Astrocyte of the spinal cord (primary cell): Measurements from ENCODE around the gene PNPLA7.

Experiments used
- DNase-seq: peaks from one replicate; pipeline ENCODE4 v3.0.0; 2011; ENCODE audit warnings: low read depth, low spot score
- H3K4me3 ChIP-seq: 2 replicates; pipeline ENCODE4 v1.5.1; 2011; ENCODE audit warnings: low read depth, mild to moderate bottlenecking, low read length, moderate library complexity
- CTCF ChIP-seq: IDR thresholded peaks from 2 replicates; pipeline ENCODE4 v1.5.1; 2012; ENCODE audit warnings: low read depth, mild to moderate bottlenecking, low read length, inconsistent platforms
- in situ Hi-C: cut with HindIII; loops from 2 replicates; pipeline ENCODE4 v1.10.0; 2017; ENCODE audit warnings: low sequenced_read_pairs

Gene PNPLA7

GRCh38 chr9:137497921-137498719 lies 52.1 kb downstream of the PNPLA7 start:
- no peak for TF ChIP-seq CTCF
- H3K4me3 ChIP-seq: no peak overlapping the region
- DNase-seq: no peak
- in situ Hi-C loops: no loop called here

GRCh38 chr9:137496601-137497375 lies 53.4 kb downstream of the PNPLA7 start:
- no peak overlapping the region for H3K4me3 ChIP-seq
- no peak for TF ChIP-seq CTCF
- in situ Hi-C loops: no loop called here
- DNase-seq: no peak

GRCh38 chr9:137494550-137495351 lies 55.5 kb downstream of the PNPLA7 start:
- no peak overlapping the region for H3K4me3 ChIP-seq
- DNase-seq: no peak
- no peak for TF ChIP-seq CTCF
- in situ Hi-C loops: no loop called here

GRCh38 chr9:137494104-137494544 lies 56.1 kb downstream of the PNPLA7 start:
- no peak overlapping the region for H3K4me3 ChIP-seq
- DNase-seq: no peak
- TF ChIP-seq CTCF: no peak
- in situ Hi-C loops: no loop called here

GRCh38 chr9:137493364-137494103 lies 56.7 kb downstream of the PNPLA7 start:
- no peak for DNase-seq
- no peak for TF ChIP-seq CTCF
- H3K4me3 ChIP-seq: no peak overlapping the region
- in situ Hi-C loops: no loop called here
